A673 (cell line): Measurements from ENCODE around the gene AMY2A.
"Not testable (repeated sequence)": the region's sequence is repeated elsewhere in the genome, so short reads cannot be mapped to it uniquely, and the experiment has no call there.

Source experiments
- CTCF ChIP-seq: fragments of 300-800, 200-600 bp; sonication (generic); conservative IDR thresholded peaks from 2 replicates; pipeline ENCODE4 v1.5.1; 2017; ENCODE audit warnings: low read depth, mild to moderate bottlenecking, antibody characterized with exemption, low read length, moderate library complexity, mixed read lengths
- EZH2 ChIP-seq: fragments of 200-600 bp; sonication (generic); IDR thresholded peaks from 2 replicates; pipeline ENCODE4 v1.6.1; 2017; ENCODE audit warnings: borderline replicate concordance, low read depth, mild to moderate bottlenecking, mixed read lengths, antibody characterized with exemption, low read length; ENCODE audit not compliant: poor library complexity, severe bottlenecking

- not testable (repeated sequence) for TF ChIP-seq CTCF, EZH2
Measured at GRCh38 chr1:103627436-103627835, 10.2 kb downstream of the AMY2A start.
